NCI-H2227 treated with DMSO at 0.1 percent for 48 hours (cell line): Measurements from ENCODE around the gene AREL1.

Source experiments
- DNase-seq: peaks from one replicate; lab custom pipeline; 2025; lab: John Stamatoyannopoulos, UW

The AREL1 gene

DNA sequence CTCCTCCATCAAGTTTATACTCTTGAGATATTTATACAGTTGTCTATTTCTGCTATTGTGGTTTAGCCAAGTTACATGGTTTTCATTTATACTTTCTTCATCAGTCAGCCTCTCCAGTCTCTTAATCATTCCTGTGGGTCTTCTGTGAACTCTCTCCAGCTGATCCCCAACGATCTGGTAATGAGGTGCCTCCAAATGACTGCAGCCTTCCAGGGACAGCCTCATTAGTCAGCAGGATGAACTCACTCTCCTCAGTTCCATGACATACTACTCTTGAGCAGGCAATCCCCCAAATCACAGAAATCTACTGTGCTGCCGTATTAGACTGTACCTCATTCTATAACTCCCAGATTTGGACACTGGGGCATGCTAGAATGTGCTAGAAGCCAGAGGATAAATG, 15.3 kb downstream of the AREL1 start:
- DNase-seq = no peak

DNA sequence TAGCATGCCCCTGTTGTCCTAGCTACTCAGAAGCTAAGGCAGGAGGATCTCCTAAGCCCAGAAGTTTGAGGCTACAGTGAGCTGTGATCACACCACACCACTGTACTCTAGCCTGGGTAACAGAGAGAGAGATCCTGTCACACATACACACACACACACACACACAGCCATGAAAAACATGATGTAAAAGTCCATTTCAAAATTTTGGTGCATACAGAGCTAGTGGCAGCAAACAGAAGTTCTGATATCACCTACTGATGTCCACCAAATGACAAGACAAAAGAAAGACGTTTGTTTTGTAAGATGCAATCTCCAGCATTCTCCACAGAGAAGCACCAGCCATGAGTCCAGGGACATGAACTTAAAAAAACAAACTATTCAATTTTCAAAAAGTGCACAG, 15.9 kb downstream of the AREL1 start:
- DNase-seq = no peak

GRCh38 chr14:74695406-74695805, 17.5 kb downstream of the AREL1 start:
- DNase-seq = no peak

DNA sequence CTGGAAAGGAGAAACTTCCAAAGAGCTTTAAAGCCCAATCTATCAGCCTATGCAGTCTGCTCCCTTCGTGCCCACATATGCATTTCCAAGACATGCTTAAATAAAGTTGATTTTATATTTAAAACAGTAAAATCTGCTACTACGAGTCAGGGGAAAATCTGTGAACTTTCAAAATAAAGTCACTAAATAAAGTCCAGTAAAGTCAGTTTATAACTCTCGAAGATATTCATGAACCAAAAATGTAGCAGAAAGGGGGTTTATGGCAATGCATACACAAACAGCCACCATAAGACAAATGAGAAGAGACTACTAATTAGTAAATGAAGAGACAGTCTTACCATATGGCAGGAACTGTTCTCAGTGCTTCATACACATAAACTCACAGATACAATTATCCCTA, 19.7 kb downstream of the AREL1 start:
- no peak for DNase-seq

DNA sequence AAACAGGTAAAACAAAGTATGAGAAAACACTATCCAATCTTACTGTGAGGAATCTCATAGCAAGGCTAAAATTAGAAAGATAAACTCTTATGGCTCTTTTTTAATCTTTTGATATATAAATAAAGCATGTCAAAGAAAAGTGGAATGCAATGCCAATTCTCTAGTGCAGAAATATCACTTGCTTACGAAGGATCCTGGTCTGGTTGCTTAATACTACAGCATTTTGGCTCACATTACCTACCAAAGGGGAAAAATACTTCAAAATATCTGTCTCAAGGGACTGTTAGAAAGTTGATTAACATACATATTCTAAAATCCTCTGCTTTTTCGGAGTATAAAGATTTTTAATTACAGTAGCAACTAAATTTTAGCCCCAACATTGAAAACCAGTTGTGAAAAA, 21.4 kb downstream of the AREL1 start:
- no peak for DNase-seq

DNA sequence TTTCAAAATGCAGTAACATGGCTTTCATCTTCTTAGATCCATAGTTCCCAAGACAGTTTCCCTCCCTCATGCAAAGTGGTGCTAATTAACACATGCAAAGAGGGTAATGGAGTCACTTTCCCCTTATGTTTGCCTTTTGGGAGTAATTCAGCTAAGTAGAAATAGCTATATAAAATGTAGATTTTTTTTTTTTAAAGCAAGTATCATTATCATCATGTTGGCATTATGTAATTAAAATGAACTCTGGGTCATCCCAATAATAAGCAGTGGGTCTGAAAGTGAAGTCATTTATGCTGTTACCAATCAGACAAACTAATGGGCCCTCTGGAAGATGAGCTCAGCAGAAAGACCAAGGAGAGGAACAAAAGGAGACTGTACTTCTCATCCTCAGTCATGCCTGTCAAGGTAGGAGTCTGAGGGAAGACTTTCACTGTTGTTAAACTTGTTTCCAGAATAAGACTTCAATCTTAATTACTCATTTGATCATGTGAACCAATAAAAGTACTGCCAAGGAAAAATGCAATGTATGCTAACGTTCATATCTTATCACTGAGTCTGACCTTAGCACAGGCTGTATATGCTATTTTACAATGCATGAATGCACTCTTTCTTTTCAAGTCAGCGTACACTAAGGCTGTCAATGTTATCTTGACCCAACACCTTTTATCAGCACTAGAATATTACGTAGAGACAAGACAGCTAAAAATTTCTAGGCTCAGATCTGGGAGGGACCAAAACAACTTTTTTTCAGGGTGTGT, 26.8 kb downstream of the AREL1 start:
- DNase-seq = no peak

GRCh38 chr14:74685056-74685455, 27.8 kb downstream of the AREL1 start:
- no peak for DNase-seq

GRCh38 chr14:74684434-74684833, 28.4 kb downstream of the AREL1 start:
- DNase-seq = no peak

DNA sequence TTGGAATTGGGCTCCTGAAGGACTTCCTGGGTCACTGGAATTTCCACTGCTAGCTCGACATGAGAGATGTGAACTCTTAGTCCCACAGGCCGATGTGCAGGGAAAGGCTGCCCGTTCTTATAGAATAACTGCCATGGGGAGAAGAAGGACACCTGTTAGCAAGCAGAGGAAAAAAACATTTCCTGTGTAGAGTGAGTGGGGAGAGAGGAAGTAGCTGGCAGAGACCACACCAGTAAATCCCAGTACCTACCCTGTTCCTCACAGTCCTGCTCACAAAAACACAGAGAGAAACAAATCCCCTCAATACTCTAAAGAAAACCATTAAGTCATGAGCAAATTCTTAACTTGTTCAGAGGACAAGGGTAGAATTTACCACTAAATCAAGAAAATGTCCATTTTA, 29.5 kb downstream of the AREL1 start:
- DNase-seq = no peak

DNA sequence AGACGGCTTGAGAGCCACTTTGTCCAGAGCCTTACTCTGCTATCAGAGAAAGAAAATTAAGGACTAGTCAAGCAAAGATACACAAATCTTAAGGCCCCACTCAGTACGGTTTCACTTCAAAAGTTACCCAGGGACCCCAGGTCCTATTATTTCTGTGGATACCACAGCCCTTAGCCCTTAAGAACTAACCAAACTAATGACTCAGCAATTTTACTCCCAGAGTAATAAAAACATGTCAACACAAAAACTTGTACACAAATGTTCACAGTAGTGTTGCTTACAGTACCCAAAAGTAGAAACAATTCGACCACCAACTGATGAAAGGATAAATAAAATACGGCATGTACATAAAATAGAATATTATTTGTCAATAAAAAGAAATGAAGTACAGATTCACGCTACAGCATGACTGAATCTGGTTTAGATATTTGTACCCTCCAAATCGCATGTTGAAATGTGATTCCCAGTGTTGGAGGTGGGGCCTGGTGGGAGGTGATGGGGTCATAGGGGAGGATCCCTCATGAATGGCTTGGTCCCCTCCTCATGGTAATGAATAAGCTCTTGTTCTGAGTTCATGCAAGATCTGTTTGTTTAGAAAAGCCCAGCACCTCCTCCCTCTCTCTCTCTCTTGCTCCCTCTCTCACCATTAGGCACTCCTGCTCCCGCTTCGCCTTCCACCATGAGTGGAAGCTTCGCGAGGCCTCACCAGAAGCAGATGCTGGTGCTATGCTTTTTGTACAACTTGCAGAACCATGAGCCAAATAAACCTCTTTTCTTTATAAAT, 30.5 kb downstream of the AREL1 start:
- DNase-seq = no peak

GRCh38 chr14:74675219-74675618, 37.7 kb downstream of the AREL1 start:
- no peak for DNase-seq

DNA sequence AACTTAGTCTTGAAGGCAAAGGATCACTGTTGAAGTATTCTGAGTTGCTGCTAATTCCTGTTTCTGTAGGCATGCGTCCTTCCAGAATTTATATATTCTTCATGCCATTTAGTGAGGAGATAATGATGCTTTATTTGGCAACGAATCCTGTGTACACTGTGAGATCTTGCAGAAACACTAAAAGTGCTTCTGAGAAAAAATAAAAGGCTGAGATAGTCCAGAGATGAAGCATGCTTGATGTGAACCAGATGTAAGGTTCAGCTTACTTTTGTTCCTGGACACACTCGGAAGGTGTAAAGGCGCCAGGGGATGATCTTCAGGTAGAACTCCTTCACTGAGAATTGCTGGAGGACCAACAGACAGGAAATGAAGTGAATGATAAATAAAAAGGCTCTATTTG, 39.1 kb downstream of the AREL1 start:
- no peak for DNase-seq

DNA sequence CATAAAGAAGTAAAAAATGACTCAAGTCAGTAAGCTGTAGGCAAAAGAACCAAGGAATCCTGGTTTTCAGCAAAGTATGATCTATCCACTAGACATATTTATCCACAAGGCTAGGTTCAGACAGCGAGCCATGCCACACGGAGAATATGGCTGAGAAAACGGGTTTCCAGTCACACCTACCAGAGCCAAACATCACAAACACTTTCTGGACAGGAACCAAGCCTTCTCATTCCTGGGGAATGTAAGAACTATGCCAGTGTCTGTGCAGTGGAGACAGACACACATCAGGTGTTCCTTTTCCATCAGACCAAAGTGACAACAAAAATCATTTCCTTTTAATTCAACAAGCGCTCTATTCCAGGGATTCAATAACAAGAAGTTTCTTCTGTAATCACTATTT, 41.1 kb downstream of the AREL1 start:
- no peak for DNase-seq

- DNase-seq = no peak
Measured at GRCh38 chr14:74670726-74671411, 42.0 kb downstream of the AREL1 start.

- no peak for DNase-seq
Measured at GRCh38 chr14:74669846-74670245, 43.0 kb downstream of the AREL1 start.

DNA sequence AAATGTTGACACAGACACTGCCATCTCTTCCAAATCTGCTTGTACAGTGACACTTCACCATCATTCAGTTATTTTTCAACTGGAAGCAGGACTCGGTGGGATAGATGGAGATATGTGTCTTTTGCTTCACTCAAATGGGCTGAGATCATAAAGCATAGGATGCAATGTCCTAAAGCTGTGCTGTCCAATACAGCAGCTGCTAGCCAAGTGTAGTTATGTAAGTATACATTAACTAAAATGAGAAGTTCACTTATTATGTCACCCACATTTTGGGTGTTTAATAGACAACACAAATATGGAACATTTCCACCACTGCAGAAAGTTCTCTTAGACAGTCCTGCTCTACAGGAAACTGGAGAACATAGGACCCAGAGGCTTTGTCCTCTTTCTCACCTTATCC, 43.6 kb downstream of the AREL1 start:
- DNase-seq = no peak

GRCh38 chr14:74667758-74668157, 45.1 kb downstream of the AREL1 start:
- no peak for DNase-seq

GRCh38 chr14:74664717-74665116, 48.2 kb downstream of the AREL1 start:
- DNase-seq = no peak

GRCh38 chr14:74663884-74664283, 49.0 kb downstream of the AREL1 start:
- DNase-seq = no peak

- DNase-seq = no peak
Measured at GRCh38 chr14:74661726-74662450, 51.0 kb downstream of the AREL1 start.

DNA sequence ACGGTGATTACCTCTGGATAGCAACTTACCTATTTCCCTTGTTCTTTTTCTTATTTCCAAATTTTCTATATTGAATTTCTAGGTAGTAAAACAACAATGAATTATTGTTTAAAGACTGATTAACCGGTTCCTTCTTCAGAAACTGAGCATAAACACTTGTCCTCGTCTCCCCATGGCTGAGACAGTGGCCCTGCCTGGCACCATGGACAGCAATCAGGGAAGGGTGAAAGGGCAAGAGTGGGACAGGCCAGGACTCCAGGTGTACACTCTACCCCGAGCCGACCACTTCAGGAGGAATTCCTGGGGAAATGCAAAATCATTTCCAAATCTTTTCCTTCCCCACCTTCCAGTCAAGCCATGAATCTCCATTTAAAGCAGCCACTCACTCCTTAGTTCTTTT, 52.0 kb downstream of the AREL1 start:
- DNase-seq = no peak

- DNase-seq = no peak
Measured at GRCh38 chr14:74660167-74660566, 52.7 kb downstream of the AREL1 start.
